ENCODE results near the gene ZNF688. TPM values are rescaled to one million over a fixed set of nuclear protein-coding genes. Genes with fewer than 3 reads are reported as not detected.

ZNF688 gene
- total and polyA plus RNA-seq, 2 of the 13 experiments (the other 11 are each of a cell fraction or from before 2014, with no cell fraction given), result 2.4 to 5.4 TPM

- TF ChIP-seq, protein P1, sequence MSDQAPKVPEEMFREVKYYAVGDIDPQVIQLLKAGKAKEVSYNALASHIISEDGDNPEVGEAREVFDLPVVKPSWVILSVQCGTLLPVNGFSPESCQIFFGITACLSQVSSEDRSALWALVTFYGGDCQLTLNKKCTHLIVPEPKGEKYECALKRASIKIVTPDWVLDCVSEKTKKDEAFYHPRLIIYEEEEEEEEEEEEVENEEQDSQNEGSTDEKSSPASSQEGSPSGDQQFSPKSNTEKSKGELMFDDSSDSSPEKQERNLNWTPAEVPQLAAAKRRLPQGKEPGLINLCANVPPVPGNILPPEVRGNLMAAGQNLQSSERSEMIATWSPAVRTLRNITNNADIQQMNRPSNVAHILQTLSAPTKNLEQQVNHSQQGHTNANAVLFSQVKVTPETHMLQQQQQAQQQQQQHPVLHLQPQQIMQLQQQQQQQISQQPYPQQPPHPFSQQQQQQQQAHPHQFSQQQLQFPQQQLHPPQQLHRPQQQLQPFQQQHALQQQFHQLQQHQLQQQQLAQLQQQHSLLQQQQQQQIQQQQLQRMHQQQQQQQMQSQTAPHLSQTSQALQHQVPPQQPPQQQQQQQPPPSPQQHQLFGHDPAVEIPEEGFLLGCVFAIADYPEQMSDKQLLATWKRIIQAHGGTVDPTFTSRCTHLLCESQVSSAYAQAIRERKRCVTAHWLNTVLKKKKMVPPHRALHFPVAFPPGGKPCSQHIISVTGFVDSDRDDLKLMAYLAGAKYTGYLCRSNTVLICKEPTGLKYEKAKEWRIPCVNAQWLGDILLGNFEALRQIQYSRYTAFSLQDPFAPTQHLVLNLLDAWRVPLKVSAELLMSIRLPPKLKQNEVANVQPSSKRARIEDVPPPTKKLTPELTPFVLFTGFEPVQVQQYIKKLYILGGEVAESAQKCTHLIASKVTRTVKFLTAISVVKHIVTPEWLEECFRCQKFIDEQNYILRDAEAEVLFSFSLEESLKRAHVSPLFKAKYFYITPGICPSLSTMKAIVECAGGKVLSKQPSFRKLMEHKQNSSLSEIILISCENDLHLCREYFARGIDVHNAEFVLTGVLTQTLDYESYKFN (CRISPR knock-in tag; conservative IDR thresholded peaks at IDR 0.05), result no peak
- TF ChIP-seq DNMT3B (CRISPR knock-in tag; conservative IDR thresholded peaks at IDR 0.05), result no peak
- TF ChIP-seq ZNF749 (CRISPR knock-in tag; IDR thresholded peaks at IDR 0.05; ENCODE audit: borderline replicate concordance), result no peak
- TF ChIP-seq, protein P2, sequence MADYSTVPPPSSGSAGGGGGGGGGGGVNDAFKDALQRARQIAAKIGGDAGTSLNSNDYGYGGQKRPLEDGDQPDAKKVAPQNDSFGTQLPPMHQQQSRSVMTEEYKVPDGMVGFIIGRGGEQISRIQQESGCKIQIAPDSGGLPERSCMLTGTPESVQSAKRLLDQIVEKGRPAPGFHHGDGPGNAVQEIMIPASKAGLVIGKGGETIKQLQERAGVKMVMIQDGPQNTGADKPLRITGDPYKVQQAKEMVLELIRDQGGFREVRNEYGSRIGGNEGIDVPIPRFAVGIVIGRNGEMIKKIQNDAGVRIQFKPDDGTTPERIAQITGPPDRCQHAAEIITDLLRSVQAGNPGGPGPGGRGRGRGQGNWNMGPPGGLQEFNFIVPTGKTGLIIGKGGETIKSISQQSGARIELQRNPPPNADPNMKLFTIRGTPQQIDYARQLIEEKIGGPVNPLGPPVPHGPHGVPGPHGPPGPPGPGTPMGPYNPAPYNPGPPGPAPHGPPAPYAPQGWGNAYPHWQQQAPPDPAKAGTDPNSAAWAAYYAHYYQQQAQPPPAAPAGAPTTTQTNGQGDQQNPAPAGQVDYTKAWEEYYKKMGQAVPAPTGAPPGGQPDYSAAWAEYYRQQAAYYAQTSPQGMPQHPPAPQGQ (CRISPR knock-in tag; IDR thresholded peaks at IDR 0.05; ENCODE audit: borderline replicate concordance), result no peak; the same call in 1 of the 2 replicates
- TF ChIP-seq ZNF367 (CRISPR knock-in tag; IDR thresholded peaks at IDR 0.05; ENCODE audit: borderline replicate concordance), result no peak
- no peak for TF ChIP-seq NFRKB (IDR thresholded peaks at IDR 0.05)
- TF ChIP-seq, protein P3, sequence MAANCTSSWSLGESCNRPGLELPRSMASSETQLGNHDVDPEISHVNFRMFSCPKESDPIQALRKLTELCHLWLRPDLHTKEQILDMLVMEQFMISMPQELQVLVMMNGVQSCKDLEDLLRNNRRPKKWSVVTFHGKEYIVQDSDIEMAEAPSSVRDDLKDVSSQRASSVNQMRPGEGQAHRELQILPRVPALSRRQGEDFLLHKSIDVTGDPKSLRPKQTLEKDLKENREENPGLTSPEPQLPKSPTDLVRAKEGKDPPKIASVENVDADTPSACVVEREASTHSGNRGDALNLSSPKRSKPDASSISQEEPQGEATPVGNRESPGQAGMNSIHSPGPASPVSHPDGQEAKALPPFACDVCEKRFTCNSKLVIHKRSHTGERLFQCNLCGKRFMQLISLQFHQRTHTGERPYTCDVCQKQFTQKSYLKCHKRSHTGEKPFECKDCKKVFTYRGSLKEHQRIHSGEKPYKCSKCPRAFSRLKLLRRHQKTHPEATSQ (CRISPR knock-in tag; IDR thresholded peaks at IDR 0.05; ENCODE audit: borderline replicate concordance), result no peak
- no peak for TF ChIP-seq ZNF225 (CRISPR knock-in tag; IDR thresholded peaks at IDR 0.05)
- no peak for TF ChIP-seq ESRRA (CRISPR knock-in tag; IDR thresholded peaks at IDR 0.05; ENCODE audit: low read depth)
- no peak for TF ChIP-seq KMT2A (CRISPR knock-in tag; IDR thresholded peaks at IDR 0.05)
- no peak for TF ChIP-seq KLF15 (CRISPR knock-in tag; IDR thresholded peaks at IDR 0.05; ENCODE audit: borderline replicate concordance)
- TF ChIP-seq ZNF562 (CRISPR knock-in tag; IDR thresholded peaks at IDR 0.05; ENCODE audit: borderline replicate concordance), result no peak
- TF ChIP-seq, protein P4, sequence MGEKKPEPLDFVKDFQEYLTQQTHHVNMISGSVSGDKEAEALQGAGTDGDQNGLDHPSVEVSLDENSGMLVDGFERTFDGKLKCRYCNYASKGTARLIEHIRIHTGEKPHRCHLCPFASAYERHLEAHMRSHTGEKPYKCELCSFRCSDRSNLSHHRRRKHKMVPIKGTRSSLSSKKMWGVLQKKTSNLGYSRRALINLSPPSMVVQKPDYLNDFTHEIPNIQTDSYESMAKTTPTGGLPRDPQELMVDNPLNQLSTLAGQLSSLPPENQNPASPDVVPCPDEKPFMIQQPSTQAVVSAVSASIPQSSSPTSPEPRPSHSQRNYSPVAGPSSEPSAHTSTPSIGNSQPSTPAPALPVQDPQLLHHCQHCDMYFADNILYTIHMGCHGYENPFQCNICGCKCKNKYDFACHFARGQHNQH (CRISPR knock-in tag; IDR thresholded peaks at IDR 0.05), result no peak
- TF ChIP-seq ATF2 (CRISPR knock-in tag; IDR thresholded peaks at IDR 0.05), result no peak
- TF ChIP-seq PHB2 (IDR thresholded peaks at IDR 0.05; ENCODE audit: partially characterized antibody), result no peak
- no peak for TF ChIP-seq ZNF251 (CRISPR knock-in tag; IDR thresholded peaks at IDR 0.05)
- no peak for TF ChIP-seq PLRG1 (conservative IDR thresholded peaks at IDR 0.05)
- no peak for TF ChIP-seq ZNF713 (CRISPR knock-in tag; IDR thresholded peaks at IDR 0.05)
- TF ChIP-seq ZSCAN22 (CRISPR knock-in tag; IDR thresholded peaks at IDR 0.05), result no peak
- no peak for TF ChIP-seq ZNF275 (CRISPR knock-in tag; IDR thresholded peaks at IDR 0.05; ENCODE audit: borderline replicate concordance)
Measured at GRCh38 chr16:30558789-30559377, 12.6 kb downstream of the ZNF688 start (continued).

All from HepG2 (cell line).